SU-DHL-6 (cell line): ENCODE results near the gene FITM2.

Experiments used
- H2AFZ ChIP-seq: fragments of 200-600 bp; sonication (generic); 2 replicates; pipeline ENCODE4 v1.6.1; 2014; ENCODE audit warnings: low read depth, mild to moderate bottlenecking, moderate library complexity, mixed read lengths, antibody characterized with exemption, low read length; ENCODE audit not compliant: severe bottlenecking
- H3F3A ChIP-seq: fragments of 200-600 bp; shearing (Covaris generic); 2 replicates; pipeline ENCODE4 v1.6.0; 2016; ENCODE audit warnings: antibody characterized with exemption, mild to moderate bottlenecking; ENCODE audit not compliant: insufficient read depth
- H3K27ac ChIP-seq: fragments of 200-600 bp; sonication (generic); 2 replicates; pipeline ENCODE4 v1.5.1; 2016; ENCODE audit warnings: low read depth, mild to moderate bottlenecking, low read length, moderate library complexity, mixed read lengths
- H3K27me3 ChIP-seq: fragments of 200-600 bp; sonication (generic), shearing (Covaris generic); 2 replicates; pipeline ENCODE4 v1.6.0; 2014; ENCODE audit warnings: mild to moderate bottlenecking, low read length
- H3K36me3 ChIP-seq: fragments of 200-600 bp; sonication (generic); 2 replicates; pipeline ENCODE4 v1.6.1; 2014; ENCODE audit warnings: mild to moderate bottlenecking, low read length, mixed read lengths
- H3K4me2 ChIP-seq: fragments of 300-600, 200-600 bp; shearing (Covaris generic), sonication (generic); 2 replicates; pipeline ENCODE4 v1.6.0; 2014; ENCODE audit warnings: low read length, low read depth, mild to moderate bottlenecking; ENCODE audit not compliant: poor library complexity, severe bottlenecking
- H3K4me3 ChIP-seq: fragments of 200-600 bp; sonication (generic); 2 replicates; pipeline ENCODE4 v1.5.1; 2014; ENCODE audit warnings: antibody characterized with exemption, low read length, mild to moderate bottlenecking, mixed read lengths; ENCODE audit not compliant: insufficient read depth, poor library complexity, severe bottlenecking
- H3K79me2 ChIP-seq: fragments of 200-600 bp; sonication (generic); 2 replicates; pipeline ENCODE4 v1.6.1; 2014; ENCODE audit warnings: mild to moderate bottlenecking, low read length, moderate library complexity; ENCODE audit not compliant: insufficient read depth
- H3K9ac ChIP-seq: fragments of 200-600 bp; sonication (generic); 2 replicates; pipeline ENCODE4 v1.7.0; 2014; ENCODE audit warnings: mild to moderate bottlenecking, low read length
- H3K9me2 ChIP-seq: fragments of 200-600 bp; sonication (generic); replicated peaks from 2 replicates; pipeline ENCODE4 v1.6.1; 2014; ENCODE audit warnings: low read length; ENCODE audit not compliant: insufficient read depth
- H3K9me3 ChIP-seq: fragments of 200-600 bp; sonication (generic); 2 replicates; pipeline ENCODE4 v1.6.1; 2014; ENCODE audit warnings: low read length, mixed read lengths; ENCODE audit not compliant: insufficient read depth
- H4K20me1 ChIP-seq: fragments of 200-600 bp; sonication (generic); 2 replicates; pipeline ENCODE4 v1.6.1; 2014; ENCODE audit warnings: low read depth, mild to moderate bottlenecking, antibody characterized with exemption, low read length, moderate library complexity, mixed read lengths
- CTCF ChIP-seq: fragments of 200-600 bp; sonication (generic); IDR thresholded peaks from one replicate; pipeline ENCODE4 v1.5.1; 2017; ENCODE audit warnings: antibody characterized with exemption, mild to moderate bottlenecking, low read length, moderate library complexity; ENCODE audit not compliant: insufficient read depth, poor library complexity, severe bottlenecking
- EZH2phosphoT487 ChIP-seq: fragments of 200-600 bp; sonication (generic), shearing (Covaris generic); conservative IDR thresholded peaks from 2 replicates; pipeline ENCODE4 v1.6.1; 2018; ENCODE audit warnings: mild to moderate bottlenecking, antibody characterized with exemption, low read length, moderate library complexity, mixed read lengths

The FITM2 gene

GRCh38 chr20:44306927-44307326 is 4.1 kb downstream of the FITM2 start:
- Histone ChIP-seq H3K27ac (no peak overlapping the region), H3F3A (no peaks in the 10 kb centered on the region), H3K4me3 (no peak overlapping the region), H4K20me1 (no peaks in the 10 kb centered on the region), H2AFZ (no peak overlapping the region), H3K79me2 (peaks cover 15% of the 10 kb centered on the region; the same call in 1 of the 2 replicates), H3K36me3 (no peaks in the 10 kb centered on the region), H3K9ac (no peak overlapping the region), H3K27me3 (no peaks in the 10 kb centered on the region), H3K4me2 (no peak overlapping the region), H3K9me2 (no peaks in the 10 kb centered on the region), H3K9me3 (no peaks in the 10 kb centered on the region)
- TF ChIP-seq CTCF, result no peak

GRCh38 chr20:44304383-44304782 is 6.6 kb downstream of the FITM2 start:
- H3K36me3 ChIP-seq, result no peaks in the 10 kb centered on the region
- no peak overlapping the region for H3K27ac ChIP-seq
- TF ChIP-seq CTCF (no peak), EZH2phosphoT487 (no peak)
- 0 out of 2 replicates have a peak, but pooled peaks cover 1% of the 10 kb centered on the region for H3K79me2 ChIP-seq
- no peaks in the 10 kb centered on the region for H3K27me3 ChIP-seq
- H3K4me3 ChIP-seq, result no peak overlapping the region
- H4K20me1 ChIP-seq, result no peaks in the 10 kb centered on the region
- no peaks in the 10 kb centered on the region for H3K9me2 ChIP-seq
- H2AFZ ChIP-seq, result no peak overlapping the region
- H3F3A ChIP-seq, result no peaks in the 10 kb centered on the region
- no peak overlapping the region for H3K4me2 ChIP-seq
- no peak overlapping the region for H3K9ac ChIP-seq
- no peaks in the 10 kb centered on the region for H3K9me3 ChIP-seq

- no peaks in the 10 kb centered on the region for H3K9me2 ChIP-seq
- H4K20me1 ChIP-seq, result no peaks in the 10 kb centered on the region
- H3K9ac ChIP-seq, result no peak overlapping the region
- no peak overlapping the region for H3K27ac ChIP-seq
- H3K4me3 ChIP-seq, result no peak overlapping the region
- H3F3A ChIP-seq, result no peaks in the 10 kb centered on the region
- no peak overlapping the region for H2AFZ ChIP-seq
- H3K36me3 ChIP-seq, result no peaks in the 10 kb centered on the region
- no peak for TF ChIP-seq CTCF
- TF ChIP-seq EZH2phosphoT487, result no peak
- H3K27me3 ChIP-seq, result no peaks in the 10 kb centered on the region
- no peak overlapping the region for H3K4me2 ChIP-seq
- H3K79me2 ChIP-seq, result no peaks in the 10 kb centered on the region
- no peaks in the 10 kb centered on the region for H3K9me3 ChIP-seq
Observed at GRCh38 chr20:44302736-44303135, 8.3 kb downstream of the FITM2 start.
